Activated CD4-positive, alpha-beta T cell treated with anti-CD3 and anti-CD28 coated beads, Interleukin-2, amount 50 U/mL, for 4 hours (primary cell): ENCODE measurements around the gene ATG4D.
"Not testable (repeated sequence)": the region's sequence is repeated elsewhere in the genome, so short reads cannot be mapped to it uniquely, and the experiment has no call there.

Source experiments
- DNase-seq, 2 experiments: peaks; one replicate each; pipeline ENCODE4 v3.0.0-alpha.2; 2020

Gene ATG4D

DNA sequence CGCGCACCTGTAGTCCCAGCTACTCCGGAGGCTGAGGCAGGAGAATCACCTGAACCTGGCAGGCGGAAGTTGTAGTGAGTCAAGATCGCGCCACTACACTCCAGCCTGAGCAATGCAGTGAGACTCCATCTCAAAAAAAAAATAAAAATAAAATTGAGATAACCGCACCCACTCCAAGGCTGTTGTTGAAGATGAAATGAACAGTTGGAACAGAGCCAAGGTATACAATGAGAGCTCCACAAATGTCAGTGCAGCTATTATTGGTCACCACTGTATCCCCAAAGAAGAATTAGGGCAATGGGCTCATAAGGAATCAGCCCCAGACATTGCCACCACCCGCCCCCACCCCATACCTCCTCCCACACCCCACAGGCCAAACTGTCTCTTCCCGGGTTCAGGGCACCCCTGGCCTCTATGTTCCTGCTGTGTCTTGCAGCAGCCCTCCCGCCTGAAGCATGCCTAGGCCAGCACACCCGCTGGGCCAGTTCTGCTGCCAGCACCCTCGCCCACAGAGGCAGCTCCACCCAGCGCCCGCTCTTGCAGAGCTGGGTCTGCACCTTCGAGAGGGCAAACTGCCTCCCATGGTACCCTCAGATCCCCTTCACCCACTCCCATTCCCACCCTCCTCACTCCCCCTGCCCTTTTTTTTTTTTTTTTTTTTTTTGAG, 22.9 kb upstream of the ATG4D start:
- no peak for DNase-seq

GRCh38 chr19:10521461-10522171, 22.1 kb upstream of the ATG4D start:
- no peak for DNase-seq

DNA sequence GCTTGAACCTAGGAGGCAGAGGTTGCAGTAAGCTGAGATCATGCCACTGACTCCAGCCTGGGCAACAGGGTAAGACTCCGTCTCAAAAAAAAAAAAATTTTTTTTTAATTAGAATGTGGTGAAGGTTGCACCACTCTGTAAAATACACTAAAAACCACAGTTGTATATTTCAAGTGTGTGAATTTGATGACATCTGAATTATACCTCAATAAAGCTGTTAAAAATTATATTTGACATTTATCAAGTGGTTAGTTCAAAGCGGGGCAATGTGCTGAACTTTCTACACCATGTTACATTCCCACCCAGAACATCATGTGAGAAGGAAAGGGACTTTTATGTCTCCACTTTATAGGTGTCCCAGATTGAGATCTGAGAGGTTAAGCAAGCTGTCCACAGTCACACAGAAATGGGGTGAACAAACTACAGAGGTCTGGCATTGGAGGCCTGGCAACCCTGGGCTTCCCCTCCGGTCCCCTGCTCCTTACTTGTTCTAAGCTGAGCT, 20.5 kb upstream of the ATG4D start:
- no peak for DNase-seq

DNA sequence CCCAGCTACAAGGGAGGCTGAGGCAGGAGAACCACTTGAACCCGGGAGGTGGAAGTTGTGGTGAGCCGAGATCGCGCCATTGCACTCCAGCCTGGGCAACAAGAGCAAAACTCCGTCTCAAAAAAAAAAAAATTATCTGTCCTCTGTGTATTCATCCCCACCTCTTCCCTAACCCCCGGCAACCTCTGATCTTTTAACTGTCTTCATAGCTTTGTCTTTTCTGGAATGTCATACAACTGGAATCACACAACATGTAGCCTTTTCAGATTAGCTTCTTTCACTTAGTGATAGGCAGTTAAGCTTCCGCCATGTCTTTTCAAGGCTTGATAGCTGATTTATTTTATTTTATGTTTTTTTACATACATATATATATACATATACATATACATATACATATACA, 18.1 kb upstream of the ATG4D start:
- DNase-seq, result no peak

DNA sequence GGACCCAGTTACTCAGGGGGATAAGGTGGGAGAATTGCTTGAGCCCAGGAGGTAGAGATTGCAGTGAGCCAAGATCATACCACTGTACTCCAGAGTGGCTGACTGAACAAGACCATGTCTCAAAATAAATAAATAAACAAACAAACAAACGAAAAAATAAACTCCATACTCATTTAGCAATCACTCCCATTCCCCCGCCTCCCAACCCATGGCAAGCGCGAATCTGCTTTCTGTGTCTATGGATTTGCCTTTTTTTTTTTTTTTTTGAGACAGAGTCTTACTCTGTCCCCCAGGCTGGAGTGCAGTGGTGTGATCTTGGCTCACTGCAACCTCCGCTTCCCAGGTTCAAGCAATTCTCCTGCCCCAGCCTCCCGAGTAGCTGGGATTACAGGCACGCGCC, 16.8 kb upstream of the ATG4D start:
- DNase-seq, result not testable (repeated sequence)

- no peak for DNase-seq
Measured at GRCh38 chr19:10532457-10532856, 11.2 kb upstream of the ATG4D start.

- DNase-seq, result no peak
Measured at GRCh38 chr19:10533646-10534386, 9.9 kb upstream of the ATG4D start.

GRCh38 chr19:10535613-10536012, 8.1 kb upstream of the ATG4D start:
- DNase-seq, result no peak

GRCh38 chr19:10537668-10538067, 6.0 kb upstream of the ATG4D start:
- DNase-seq, result no peak

DNA sequence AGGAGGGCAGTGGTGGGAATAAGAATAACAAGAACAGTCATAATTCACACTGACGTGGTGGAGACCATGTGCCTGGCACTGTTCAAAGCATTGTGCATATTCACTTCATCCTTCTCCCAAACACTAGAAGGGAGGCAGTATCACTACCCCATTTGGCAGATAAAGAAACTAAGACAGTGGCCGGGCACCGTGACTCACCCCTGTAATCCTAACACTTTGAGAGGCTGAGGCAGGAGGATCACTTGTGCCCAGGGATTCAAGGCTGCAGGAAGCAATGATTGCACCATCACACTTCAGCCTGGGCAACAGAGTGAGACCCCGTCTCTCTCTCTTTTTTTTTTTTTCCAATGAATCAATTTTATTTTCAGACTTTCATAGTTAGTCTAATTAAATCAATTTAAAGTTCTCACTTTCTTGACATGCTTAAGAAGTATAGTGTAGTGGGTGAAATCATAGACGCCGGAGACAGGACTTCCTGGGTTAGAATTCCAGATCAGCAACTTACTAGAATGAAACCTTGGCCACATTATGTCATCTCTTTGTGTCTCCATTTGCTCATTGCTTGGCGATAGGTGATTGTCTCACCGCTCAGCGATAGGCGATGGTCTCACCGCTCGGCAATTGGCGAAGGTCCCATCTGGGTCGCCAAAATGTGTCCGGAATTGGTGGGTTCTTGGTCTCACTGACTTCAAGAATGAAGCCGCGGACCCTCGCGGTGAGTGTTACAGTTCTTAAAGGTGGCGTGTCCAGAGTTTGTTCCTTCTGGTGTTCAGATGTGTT, 5.3 kb upstream of the ATG4D start:
- no peak for DNase-seq

GRCh38 chr19:10539016-10539415, 4.7 kb upstream of the ATG4D start:
- not testable (repeated sequence) for DNase-seq

DNA sequence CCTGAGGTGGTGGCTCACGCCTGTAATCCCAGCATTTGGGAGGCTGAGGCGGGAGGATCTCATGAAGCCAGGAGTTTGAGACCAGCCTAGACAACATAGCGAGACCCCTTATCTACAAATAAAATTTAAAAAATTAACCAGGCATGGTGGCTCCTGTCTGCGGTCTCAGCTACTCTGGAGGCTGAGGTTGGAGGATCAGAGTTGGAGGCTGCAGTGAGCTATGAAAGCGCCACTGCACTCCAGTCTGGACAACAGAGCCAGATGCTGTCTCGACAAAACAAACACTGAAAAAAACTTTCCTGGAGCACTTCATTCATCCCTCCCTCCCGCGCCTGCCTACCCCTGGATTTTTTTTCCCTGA, 665 bp upstream of the ATG4D start:
- DNase-seq, result no peak

DNA sequence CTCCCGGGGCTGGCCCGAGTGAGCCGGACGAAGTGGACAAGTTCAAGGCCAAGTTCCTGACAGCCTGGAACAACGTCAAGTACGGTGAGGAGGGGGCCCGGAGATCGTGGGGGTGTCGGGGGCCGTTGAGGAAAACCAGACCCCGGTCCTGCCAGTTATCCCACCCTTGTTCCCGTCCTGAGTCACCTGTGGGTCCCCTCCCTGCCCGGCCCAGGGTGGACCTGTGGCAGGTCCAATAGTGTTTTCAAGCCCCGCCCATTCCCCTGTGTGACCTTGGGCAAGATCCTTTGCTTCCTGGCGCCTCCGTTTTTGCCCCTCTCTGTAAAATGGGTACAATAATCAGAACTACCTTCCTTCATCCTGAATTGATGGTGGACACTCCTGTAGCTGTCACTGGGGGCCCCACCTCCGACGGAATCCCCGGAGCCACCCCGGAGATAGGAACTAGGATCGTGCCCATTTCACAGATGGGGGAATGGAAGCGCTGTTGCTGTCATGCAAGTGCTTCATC, 593 bp downstream of the ATG4D start:
- no peak for DNase-seq

DNA sequence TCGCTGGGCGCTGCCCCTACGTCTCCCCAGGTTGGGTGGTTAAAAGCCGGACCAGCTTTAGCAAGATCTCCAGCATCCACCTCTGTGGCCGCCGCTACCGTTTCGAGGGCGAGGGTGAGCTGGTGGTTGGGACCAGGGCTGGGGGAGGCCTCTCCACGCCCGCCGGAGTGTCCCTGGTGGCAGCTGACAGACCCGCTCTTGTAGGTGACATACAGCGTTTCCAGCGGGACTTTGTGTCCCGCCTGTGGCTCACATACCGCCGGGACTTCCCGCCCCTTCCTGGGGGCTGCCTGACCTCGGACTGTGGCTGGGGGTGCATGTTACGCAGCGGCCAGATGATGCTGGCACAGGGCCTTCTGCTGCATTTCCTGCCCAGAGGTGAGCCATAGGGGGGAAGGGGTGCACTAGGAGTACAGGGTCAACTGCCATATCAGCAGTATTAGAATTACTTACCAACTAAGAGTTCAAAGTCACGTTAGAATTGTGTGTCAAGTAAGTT, 1.1 kb downstream of the ATG4D start:
- DNase-seq, result no peak

DNA sequence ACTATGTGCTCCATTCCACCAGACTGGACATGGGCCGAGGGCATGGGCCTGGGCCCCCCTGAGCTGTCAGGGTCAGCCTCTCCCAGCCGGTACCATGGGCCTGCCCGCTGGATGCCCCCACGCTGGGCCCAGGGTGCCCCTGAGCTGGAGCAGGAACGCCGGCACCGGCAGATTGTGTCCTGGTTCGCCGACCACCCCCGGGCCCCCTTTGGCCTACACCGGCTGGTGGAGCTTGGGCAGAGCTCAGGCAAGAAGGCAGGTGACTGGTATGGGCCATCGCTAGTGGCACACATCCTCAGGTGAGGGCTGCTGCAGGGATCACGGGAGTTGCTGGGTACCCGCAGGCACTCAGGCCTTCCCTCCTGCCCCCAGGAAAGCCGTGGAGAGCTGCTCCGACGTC, 3.1 kb downstream of the ATG4D start:
- no peak for DNase-seq

DNA sequence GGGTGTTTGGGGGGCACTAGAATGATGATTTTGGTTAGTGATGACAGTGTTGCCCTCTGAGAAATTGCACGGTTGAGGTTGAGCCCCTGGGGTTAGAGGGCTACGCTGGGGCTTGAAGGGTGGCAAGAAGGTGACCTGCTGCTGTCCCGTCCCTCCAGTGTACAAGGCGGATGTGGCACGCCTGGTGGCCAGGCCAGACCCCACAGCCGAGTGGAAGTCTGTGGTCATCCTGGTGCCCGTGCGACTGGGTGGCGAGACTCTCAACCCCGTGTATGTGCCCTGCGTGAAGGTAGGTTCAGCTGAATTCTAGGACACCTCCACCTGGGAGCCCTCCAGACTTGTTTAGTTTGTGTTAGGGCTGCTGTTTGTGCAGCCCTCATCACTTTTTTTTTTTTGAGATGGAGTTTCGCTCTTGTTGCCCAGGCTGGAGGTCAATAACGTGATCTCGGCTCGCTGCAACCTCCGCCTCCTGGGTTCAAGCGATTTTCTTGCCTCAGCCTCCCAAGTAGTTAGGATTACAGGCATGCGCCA, 5.1 kb downstream of the ATG4D start:
- no peak for DNase-seq

- DNase-seq, result no peak
Measured at GRCh38 chr19:10549733-10550132, 6.0 kb downstream of the ATG4D start.

GRCh38 chr19:10550336-10550735, 6.6 kb downstream of the ATG4D start:
- DNase-seq, result no peak

- DNase-seq, result not testable (repeated sequence)
Measured at GRCh38 chr19:10551006-10551405, 7.3 kb downstream of the ATG4D start.

DNA sequence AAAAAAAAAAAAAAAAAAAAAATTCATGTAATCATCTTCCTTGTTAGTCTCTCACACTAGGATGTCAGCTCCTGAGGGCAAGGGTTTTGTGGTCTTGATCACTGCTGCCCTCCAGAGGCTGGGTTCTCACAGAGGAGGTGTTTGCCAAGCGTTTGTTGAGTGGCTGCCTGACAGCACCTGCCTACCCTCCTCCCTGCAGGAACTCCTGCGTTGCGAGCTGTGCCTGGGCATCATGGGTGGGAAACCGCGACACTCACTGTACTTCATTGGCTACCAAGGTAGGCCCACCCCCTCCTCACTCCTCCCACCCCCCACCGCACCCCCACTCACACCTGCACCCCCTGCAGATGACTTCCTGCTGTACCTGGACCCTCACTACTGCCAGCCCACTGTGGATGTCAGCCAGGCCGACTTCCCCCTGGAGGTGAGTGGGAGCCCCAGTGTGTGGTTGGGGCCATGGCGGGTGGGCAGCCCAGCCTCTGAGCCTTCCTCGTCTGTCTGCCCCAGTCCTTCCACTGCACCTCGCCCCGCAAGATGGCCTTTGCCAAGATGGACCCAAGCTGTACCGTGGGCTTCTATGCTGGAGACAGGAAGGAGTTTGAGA, 8.1 kb downstream of the ATG4D start:
- DNase-seq, result no peak

- no peak for DNase-seq
Measured at GRCh38 chr19:10552510-10553053, 8.9 kb downstream of the ATG4D start.
